H1 (cell line): ENCODE measurements around the gene KIAA1755. TPM values are rescaled to one million over a fixed set of nuclear protein-coding genes. Genes with fewer than 3 reads are reported as not detected.

Experiments
- ASH2L ChIP-seq: fragments of 200-600, 300-600 bp; sonication (generic); IDR thresholded peaks from one replicate; pipeline ENCODE4 v1.7.1; 2017; ENCODE audit warnings: low read length
- CTBP2 ChIP-seq: IDR thresholded peaks from 2 replicates; pipeline ENCODE4 v1.7.0; 2011; ENCODE audit warnings: borderline replicate concordance, mild to moderate bottlenecking, moderate library complexity, mixed read lengths, low read length; ENCODE audit not compliant: insufficient read depth, insufficient read length
- E2F6 ChIP-seq: IDR thresholded peaks from 2 replicates; pipeline ENCODE4 v1.6.1; 2012; ENCODE audit warnings: inconsistent platforms
- RXRA ChIP-seq: IDR thresholded peaks from 2 replicates; pipeline ENCODE4 v1.6.1; 2011; ENCODE audit warnings: low read depth, mild to moderate bottlenecking, low read length, moderate library complexity; ENCODE audit not compliant: insufficient read depth
- SP1 ChIP-seq: IDR thresholded peaks from 2 replicates; pipeline ENCODE4 v1.6.1; 2011; ENCODE audit warnings: low read depth, low read length
- SRF ChIP-seq: IDR thresholded peaks from 2 replicates; pipeline ENCODE4 v1.6.1; 2011; ENCODE audit warnings: mild to moderate bottlenecking, low read depth, low read length, moderate library complexity
- polyA plus RNA-seq, 7 experiments: library from polyadenylated mRNA; depleted of rRNA in 3 of 7; stranded (reverse) in 5 of 7; unstranded in 2 of 7; fragments of >200 nt in 5 of 7; fragments of 200-250 nt in 2 of 7; gene quantifications; 1 replicate in 5 of 7; 2 replicates in 1 of 7; 4 replicates in 1 of 7; pipeline versions ENCODE4 v1.2.1 to v1.2.3, GENCODE V29; 2011 to 2013; ENCODE audit warnings: missing spikeins in 2 of 7, mixed read lengths in 2 of 7
- total RNA-seq: library from RNA; stranded (reverse); fragmentation: NEBNext Ultra II Directional; extraction: Animal tissue kit (Norgen Biotek cat#: 25700); gene quantifications from 2 replicates; pipeline ENCODE4 v1.2.1, GENCODE V29; 2021

Gene KIAA1755
- total and polyA plus RNA-seq, 2 of the 8 experiments (the other 6 are each of a cell fraction or from before 2014, with no cell fraction given), result 0.23 TPM; not detected in 1

GRCh38 chr20:38195521-38195920 is 65.0 kb downstream of the KIAA1755 start (continued):
- no peak for TF ChIP-seq RXRA
- no peak for TF ChIP-seq SRF
- TF ChIP-seq E2F6, result no peak
- TF ChIP-seq CTBP2, result no peak
- no peak for TF ChIP-seq ASH2L
- TF ChIP-seq SP1, result no peak
